Liver (tissue), 9 donors: ENCODE measurements around the gene SEC14L6. TPM values are rescaled to one million over a fixed set of nuclear protein-coding genes. Genes with fewer than 3 reads are reported as not detected.

Experiments used
- DNase-seq: peaks from one replicate; pipeline ENCODE4 v3.0.0-alpha.2; 2017; ENCODE audit warnings: low spot score
- H3K27ac ChIP-seq, 2 donors: one replicate each; pipeline ENCODE4 v1.7.0; 2013; ENCODE audit warnings: inconsistent platforms in 2 of 2, low read length in 2 of 2, control low read depth in 1 of 2, low read depth in 1 of 2, mild to moderate bottlenecking in 1 of 2
- H3K27me3 ChIP-seq, 4 donors: one replicate each; pipeline versions ENCODE4 v1.6.1 to v1.7.0; 2013; ENCODE audit warnings: low read length in 3 of 4, inconsistent platforms in 1 of 4, mild to moderate bottlenecking in 1 of 4, moderate library complexity in 1 of 4; ENCODE audit not compliant: control insufficient read depth in 4 of 4, insufficient read depth in 4 of 4
- H3K36me3 ChIP-seq, 4 donors: one replicate each; pipeline versions ENCODE4 v1.6.1 to v1.7.0; 2013; ENCODE audit warnings: low read length in 3 of 4, mild to moderate bottlenecking in 3 of 4, low read depth in 1 of 4, moderate library complexity in 1 of 4; ENCODE audit not compliant: control insufficient read depth in 4 of 4, insufficient read depth in 3 of 4
- H3K4me1 ChIP-seq, 4 donors: one replicate each; pipeline versions ENCODE4 v1.6.1 to v1.7.0; 2013; ENCODE audit warnings: low read length in 3 of 4, mild to moderate bottlenecking in 3 of 4, moderate library complexity in 1 of 4; ENCODE audit not compliant: control insufficient read depth in 4 of 4, insufficient read depth in 4 of 4
- H3K4me3 ChIP-seq, 3 donors: one replicate each; pipeline versions ENCODE4 v1.6.1 to v1.7.0; 2013; ENCODE audit warnings: low read length in 3 of 3, control low read depth in 1 of 3, low read depth in 1 of 3, mild to moderate bottlenecking in 1 of 3
- H3K9ac ChIP-seq, 2 donors: one replicate each; pipeline ENCODE4 v1.7.0; 2013; ENCODE audit warnings: low read length in 2 of 2, mild to moderate bottlenecking in 2 of 2, moderate library complexity in 2 of 2, control low read depth in 1 of 2, low read depth in 1 of 2
- H3K9me3 ChIP-seq, 4 donors: one replicate each; pipeline versions ENCODE4 v1.6.1 to v1.7.0; 2013; ENCODE audit warnings: low read length in 3 of 4; ENCODE audit not compliant: control insufficient read depth in 4 of 4
- ATF3 ChIP-seq: IDR thresholded peaks from 2 replicates; pipeline ENCODE4 v1.6.1; 2016; ENCODE audit warnings: antibody characterized with exemption
- EGR1 ChIP-seq, 2 donors: IDR thresholded peaks; 2 replicates each; pipeline ENCODE4 v1.6.1; 2016 to 2018; ENCODE audit warnings: antibody characterized with exemption in 2 of 2, low read depth in 2 of 2
- FOXA1 ChIP-seq: IDR thresholded peaks from 2 replicates; pipeline ENCODE4 v1.6.1; 2016; ENCODE audit warnings: antibody characterized with exemption
- FOXA2 ChIP-seq: IDR thresholded peaks from 2 replicates; pipeline ENCODE4 v1.6.1; 2016; ENCODE audit warnings: antibody characterized with exemption
- GABPA ChIP-seq, 2 donors: IDR thresholded peaks in 1 of 2; conservative IDR thresholded peaks in 1 of 2; 2 replicates each; pipeline ENCODE4 v1.6.1; 2016; ENCODE audit warnings: antibody characterized with exemption in 2 of 2, mild to moderate bottlenecking in 1 of 2, moderate library complexity in 1 of 2
- HNF4A ChIP-seq, 2 donors: conservative IDR thresholded peaks; 2 replicates each; pipeline ENCODE4 v1.6.1; 2016; ENCODE audit warnings: antibody characterized with exemption in 2 of 2, mild to moderate bottlenecking in 2 of 2
- HNF4G ChIP-seq: IDR thresholded peaks from 2 replicates; pipeline ENCODE4 v1.6.1; 2016; ENCODE audit warnings: antibody characterized with exemption
- JUND ChIP-seq, 2 donors: IDR thresholded peaks; 2 replicates each; pipeline ENCODE4 v1.6.1; 2016; ENCODE audit warnings: antibody characterized with exemption in 2 of 2
- NR2F2 ChIP-seq: IDR thresholded peaks from 2 replicates; pipeline ENCODE4 v1.6.1; 2016; ENCODE audit warnings: antibody characterized with exemption
- RAD21 ChIP-seq, 2 donors: IDR thresholded peaks; 2 replicates each; pipeline ENCODE4 v1.6.1; 2016; ENCODE audit warnings: antibody characterized with exemption in 2 of 2, mild to moderate bottlenecking in 2 of 2
- REST ChIP-seq: IDR thresholded peaks from 2 replicates; pipeline ENCODE4 v1.6.1; 2016; ENCODE audit warnings: antibody characterized with exemption, mild to moderate bottlenecking
- RXRA ChIP-seq, 2 donors: IDR thresholded peaks; 2 replicates each; pipeline ENCODE4 v1.6.1; 2017 to 2018; ENCODE audit warnings: antibody characterized with exemption in 2 of 2, mild to moderate bottlenecking in 1 of 2
- SP1 ChIP-seq: IDR thresholded peaks from 2 replicates; pipeline ENCODE4 v1.6.1; 2018; ENCODE audit warnings: antibody characterized with exemption, mild to moderate bottlenecking
- TAF1 ChIP-seq: conservative IDR thresholded peaks from 2 replicates; pipeline ENCODE4 v1.6.1; 2016; ENCODE audit warnings: antibody characterized with exemption, mild to moderate bottlenecking
- ZBTB33 ChIP-seq: IDR thresholded peaks from 2 replicates; pipeline ENCODE4 v1.6.1; 2016; ENCODE audit warnings: antibody characterized with exemption
- WGBS: extraction: QIAGEN DNeasy Blood & Tissue Kit; methylation state at CpG from one replicate; pipeline ENCODE4 v1.1.7; 2013; 5-methylcytosine and 5-hydroxymethylcytosine counted together
- polyA plus RNA-seq, 2 donors: library from polyadenylated mRNA; stranded (reverse) in 1 of 2; unstranded in 1 of 2; fragments of 200-250 nt in 1 of 2; fragments of >200 nt in 1 of 2; fragmentation: Nextera tagmentation in 1 of 2; extraction: Ambion mirVana in 1 of 2; gene quantifications; one replicate each; pipeline versions ENCODE4 v1.2.1 to v1.2.3, GENCODE V29; 2013 to 2015
- total RNA-seq, 2 donors: library from RNA; depleted of rRNA; stranded (reverse); fragments of >200 nt; gene quantifications; one replicate each; pipeline ENCODE4 v1.2.3, GENCODE V29; 2014
- donor health status: healthy.
- donor health status: healthy.
- donor health status: healthy.
- donor health status: healthy.
- donor health status: healthy.

The SEC14L6 gene
- total and polyA plus RNA-seq, 4 donors, result 0.18 to 0.70 (median 0.28) TPM

DNA sequence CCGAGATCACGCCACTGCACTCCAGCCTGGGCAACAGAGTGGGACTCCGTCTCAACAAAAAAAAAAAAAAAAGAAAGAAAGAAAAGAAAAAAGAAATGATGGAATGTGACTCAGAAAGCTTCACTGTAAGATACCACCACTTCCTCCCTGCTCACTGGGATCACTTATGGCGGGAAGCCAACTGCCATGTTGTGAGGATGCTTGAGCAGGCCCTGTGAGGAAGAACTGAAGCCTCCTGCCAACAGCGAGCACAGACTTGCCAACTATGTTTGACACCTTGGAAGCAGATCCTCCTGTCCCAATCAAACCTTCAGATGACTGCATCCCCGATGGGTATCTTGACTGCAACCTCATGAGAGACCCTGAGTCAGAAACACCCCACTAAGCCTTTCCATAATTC is 8.3 kb downstream of the SEC14L6 start:
- Histone ChIP-seq H3K27me3 (no peaks in the 10 kb centered on the region), H3K4me3 (no peak overlapping the region), H3K9me3 (no peaks in the 10 kb centered on the region), H3K9ac (no peak overlapping the region), H3K27ac (no peak overlapping the region), H3K36me3 (no peaks in the 10 kb centered on the region), H3K4me1 (peaks cover 0 to 8% (median 2%) of the 10 kb centered on the region in 4 donors)
- TF ChIP-seq ATF3 (no peak), RXRA (IDR thresholded peaks at IDR 0.05) (no peak), SP1 (no peak), FOXA1 (no peak), JUND (IDR thresholded peaks at IDR 0.05) (no peak), RAD21 (IDR thresholded peaks at IDR 0.05) (no peak)
- 93% methylated on average over 6 of the region's 6 CpGs for WGBS
- DNase-seq, result no peak

GRCh38 chr22:30537083-30537731 is 9.3 kb downstream of the SEC14L6 start:
- no peaks in the 10 kb centered on the region for H3K36me3 ChIP-seq
- 84% methylated on average over 9 of the region's 9 CpGs for WGBS
- H3K27ac ChIP-seq, result no peak overlapping the region
- H3K4me3 ChIP-seq, result no peak overlapping the region
- TF ChIP-seq JUND (IDR thresholded peaks at IDR 0.05) (no peak), EGR1 (IDR thresholded peaks at IDR 0.05; ENCODE audit: low read depth in 2 of 2) (no peak), GABPA (IDR thresholded peaks at IDR 0.05 in 1 of 2, conservative IDR thresholded peaks at IDR 0.05 in 1 of 2) (no peak), HNF4A (conservative IDR thresholded peaks at IDR 0.05) (no peak), RAD21 (IDR thresholded peaks at IDR 0.05) (no peak), HNF4G (no peak), RXRA (IDR thresholded peaks at IDR 0.05) (no peak), FOXA1 (no peak), FOXA2 (no peak), NR2F2 (no peak), SP1 (no peak), ATF3 (no peak), ZBTB33 (no peak), TAF1 (no peak)
- no peak overlapping the region for H3K9ac ChIP-seq
- no peaks in the 10 kb centered on the region for H3K27me3 ChIP-seq
- H3K4me1 ChIP-seq, result peaks cover 0 to 4% (median 0%) of the 10 kb centered on the region in 4 donors
- DNase-seq, result no peak
- H3K9me3 ChIP-seq, result no peaks in the 10 kb centered on the region

GRCh38 chr22:30535182-30535581 is 11.4 kb downstream of the SEC14L6 start:
- Histone ChIP-seq H3K4me1 (no peaks in the 10 kb centered on the region), H3K27ac (no peak overlapping the region), H3K36me3 (no peaks in the 10 kb centered on the region), H3K9ac (no peak overlapping the region), H3K9me3 (no peaks in the 10 kb centered on the region), H3K4me3 (no peak overlapping the region), H3K27me3 (no peaks in the 10 kb centered on the region)
- WGBS, result 94% methylated on average over 4 of the region's 4 CpGs
- no peak for DNase-seq
- no peak for TF ChIP-seq ZBTB33
- no peak for TF ChIP-seq GABPA (IDR thresholded peaks at IDR 0.05 in 1 of 2, conservative IDR thresholded peaks at IDR 0.05 in 1 of 2)
- no peak for TF ChIP-seq TAF1
- TF ChIP-seq JUND (IDR thresholded peaks at IDR 0.05), result no peak
- TF ChIP-seq HNF4G, result no peak
- no peak for TF ChIP-seq REST
